ENCODE measurements around the gene SYT13.
"Not testable (repeated sequence)": the region's sequence is repeated elsewhere in the genome, so short reads cannot be mapped to it uniquely, and the experiment has no call there.

SYT13 gene

GRCh38 chr11:45250035-45250718 is 36.0 kb downstream of the SYT13 start:
- H3K27me3 ChIP-seq (ENCODE audit: insufficient read depth, low read length, poor library complexity), result peaks cover 9% of the 10 kb centered on the region
- H3K27ac ChIP-seq (ENCODE audit: low read length), result no peak overlapping the region
- DNase-seq (no peak), ATAC-seq (ENCODE audit: insufficient read depth, low read depth) (no peak)
- TF ChIP-seq CTCF (IDR thresholded peaks at IDR 0.05; ENCODE audit: borderline replicate concordance, extremely low read depth, low read length, poor library complexity, severe bottlenecking), result no peak
- TF ChIP-seq EZH2 (IDR thresholded peaks at IDR 0.05; ENCODE audit: borderline replicate concordance, low read depth, low read length, severe bottlenecking), result no peak
- no peak overlapping the region for H3K4me3 ChIP-seq (ENCODE audit: low read depth in 1 of 2, low read length in 2 of 2)
- no peak overlapping the region for H2AFZ ChIP-seq (ENCODE audit: low read depth, low read length)
- H4K20me1 ChIP-seq (ENCODE audit: insufficient read depth, low read length), result no peaks in the 10 kb centered on the region
- no peaks in the 10 kb centered on the region for H3K4me1 ChIP-seq (ENCODE audit: insufficient read depth, low read length)
- H3K36me3 ChIP-seq (ENCODE audit: insufficient read depth, low read length), result no peaks in the 10 kb centered on the region
- no peaks in the 10 kb centered on the region for H3K79me2 ChIP-seq (ENCODE audit: insufficient read depth, low read length)
- H3K9me3 ChIP-seq (ENCODE audit: insufficient read depth, low read length, severe bottlenecking), result no peaks in the 10 kb centered on the region
- H3K4me2 ChIP-seq (ENCODE audit: insufficient read depth, low read length), result no peak overlapping the region
- no peak overlapping the region for H3K9ac ChIP-seq (ENCODE audit: low read depth, low read length)

GRCh38 chr11:45249372-45249771 is 36.8 kb downstream of the SYT13 start:
- H4K20me1 ChIP-seq (ENCODE audit: insufficient read depth, low read length); ATAC-seq (ENCODE audit: insufficient read depth, low read depth): not testable (repeated sequence)

GRCh38 chr11:45248501-45249011 is 37.6 kb downstream of the SYT13 start:
- H3K36me3 ChIP-seq (ENCODE audit: insufficient read depth, low read length), result no peaks in the 10 kb centered on the region
- peaks cover 6% of the 10 kb centered on the region for H3K27me3 ChIP-seq (ENCODE audit: insufficient read depth, low read length, poor library complexity)
- H3K4me1 ChIP-seq (ENCODE audit: insufficient read depth, low read length), result no peaks in the 10 kb centered on the region
- no peaks in the 10 kb centered on the region for H3K9me3 ChIP-seq (ENCODE audit: insufficient read depth, low read length, severe bottlenecking)
- TF ChIP-seq CTCF (IDR thresholded peaks at IDR 0.05; ENCODE audit: borderline replicate concordance, extremely low read depth, low read length, poor library complexity, severe bottlenecking) (no peak), EZH2 (IDR thresholded peaks at IDR 0.05; ENCODE audit: borderline replicate concordance, low read depth, low read length, severe bottlenecking) (no peak)
- DNase-seq (no peak), ATAC-seq (ENCODE audit: insufficient read depth, low read depth) (no peak)
- H3K4me2 ChIP-seq (ENCODE audit: insufficient read depth, low read length), result no peak overlapping the region
- no peaks in the 10 kb centered on the region for H4K20me1 ChIP-seq (ENCODE audit: insufficient read depth, low read length)
- no peak overlapping the region for H3K9ac ChIP-seq (ENCODE audit: low read depth, low read length)
- no peaks in the 10 kb centered on the region for H3K79me2 ChIP-seq (ENCODE audit: insufficient read depth, low read length)
- no peak overlapping the region for H3K27ac ChIP-seq (ENCODE audit: low read length)
- no peak overlapping the region for H3K4me3 ChIP-seq (ENCODE audit: low read depth in 1 of 2, low read length in 2 of 2)
- H2AFZ ChIP-seq (ENCODE audit: low read depth, low read length), result no peak overlapping the region

More at GRCh38 chr11:45249372-45249771, 36.8 kb downstream of the SYT13 start:
- not testable (repeated sequence) for H3K79me2 ChIP-seq (ENCODE audit: insufficient read depth, low read length); H3K36me3 ChIP-seq (ENCODE audit: insufficient read depth, low read length); H2AFZ ChIP-seq (ENCODE audit: low read depth, low read length); DNase-seq; H3K27ac ChIP-seq (ENCODE audit: low read length); H3K9ac ChIP-seq (ENCODE audit: low read depth, low read length); H3K4me1 ChIP-seq (ENCODE audit: insufficient read depth, low read length); H3K9me3 ChIP-seq (ENCODE audit: insufficient read depth, low read length, severe bottlenecking); H3K27me3 ChIP-seq (ENCODE audit: insufficient read depth, low read length, poor library complexity); H3K4me3 ChIP-seq (ENCODE audit: low read depth in 1 of 2, low read length in 2 of 2); H3K4me2 ChIP-seq (ENCODE audit: insufficient read depth, low read length)

GRCh38 chr11:45247433-45247832 is 38.7 kb downstream of the SYT13 start:
- ATAC-seq (ENCODE audit: insufficient read depth, low read depth), result no peak

More at GRCh38 chr11:45247433-45247832, 38.7 kb downstream of the SYT13 start:
- Histone ChIP-seq H3K4me2 (ENCODE audit: insufficient read depth, low read length) (no peak overlapping the region), H3K4me3 (ENCODE audit: low read depth in 1 of 2, low read length in 2 of 2) (no peak overlapping the region), H3K27me3 (ENCODE audit: insufficient read depth, low read length, poor library complexity) (peaks cover 11% of the 10 kb centered on the region), H3K9ac (ENCODE audit: low read depth, low read length) (no peak overlapping the region), H4K20me1 (ENCODE audit: insufficient read depth, low read length) (no peaks in the 10 kb centered on the region), H3K4me1 (ENCODE audit: insufficient read depth, low read length) (no peaks in the 10 kb centered on the region), H3K36me3 (ENCODE audit: insufficient read depth, low read length) (no peaks in the 10 kb centered on the region), H3K27ac (ENCODE audit: low read length) (no peak overlapping the region), H3K9me3 (ENCODE audit: insufficient read depth, low read length, severe bottlenecking) (no peaks in the 10 kb centered on the region), H3K79me2 (ENCODE audit: insufficient read depth, low read length) (no peaks in the 10 kb centered on the region), H2AFZ (ENCODE audit: low read depth, low read length) (no peak overlapping the region)
- TF ChIP-seq CTCF (IDR thresholded peaks at IDR 0.05; ENCODE audit: borderline replicate concordance, extremely low read depth, low read length, poor library complexity, severe bottlenecking), result no peak
- no peak for TF ChIP-seq EZH2 (IDR thresholded peaks at IDR 0.05; ENCODE audit: borderline replicate concordance, low read depth, low read length, severe bottlenecking)
- DNase-seq, result no peak

Measured in DND-41 (cell line).